22Rv1 (cell line): ENCODE data around the gene IFT81.

Experiments used
- ZFX ChIP-seq: fragments of 450-650 bp; IDR thresholded peaks from 2 replicates; pipeline ENCODE4 v1.6.1; 2017; ENCODE audit warnings: antibody characterized with exemption, borderline replicate concordance
- TF ChIP-seq, protein P1 (sequence below): fragments of 450-650 bp; IDR thresholded peaks from 2 replicates; pipeline ENCODE4 v1.5.1; 2017; ENCODE audit warnings: mild to moderate bottlenecking

DNA sequence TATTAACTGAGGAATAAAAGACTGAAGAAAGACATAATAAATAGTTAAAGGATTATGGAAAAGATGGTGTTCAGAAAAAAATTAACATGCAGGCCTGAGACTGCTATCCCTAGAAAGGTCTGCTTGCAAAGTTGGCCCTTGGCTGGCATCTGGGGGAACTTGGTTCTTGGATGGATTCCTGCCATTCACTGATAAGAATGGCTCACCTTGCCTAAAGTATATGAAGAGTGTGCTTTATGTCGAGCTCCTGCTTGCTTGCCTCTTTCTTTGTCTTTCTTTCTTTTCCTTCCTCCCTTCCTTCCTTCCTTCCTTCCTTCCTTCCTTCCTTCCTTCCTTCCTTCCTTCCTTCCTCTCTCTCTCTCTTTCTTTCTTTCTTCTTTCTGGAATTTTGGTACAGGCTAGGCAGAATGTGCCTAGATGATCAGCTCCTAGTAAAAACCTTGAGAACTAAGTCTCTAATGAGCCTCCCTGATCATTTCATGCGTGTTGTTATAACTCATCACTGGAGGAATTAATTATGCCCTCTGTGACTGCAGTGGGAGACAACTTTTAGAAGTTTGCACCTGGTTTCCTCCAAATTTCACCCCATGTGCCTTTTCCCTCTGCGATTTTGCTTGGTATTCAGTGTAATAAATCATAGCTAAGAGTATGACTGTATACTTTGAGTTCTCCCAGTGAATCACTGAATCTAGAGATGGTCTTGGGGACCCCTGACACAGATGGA is 44.7 kb downstream of the IFT81 start:
- TF ChIP-seq, protein P1, sequence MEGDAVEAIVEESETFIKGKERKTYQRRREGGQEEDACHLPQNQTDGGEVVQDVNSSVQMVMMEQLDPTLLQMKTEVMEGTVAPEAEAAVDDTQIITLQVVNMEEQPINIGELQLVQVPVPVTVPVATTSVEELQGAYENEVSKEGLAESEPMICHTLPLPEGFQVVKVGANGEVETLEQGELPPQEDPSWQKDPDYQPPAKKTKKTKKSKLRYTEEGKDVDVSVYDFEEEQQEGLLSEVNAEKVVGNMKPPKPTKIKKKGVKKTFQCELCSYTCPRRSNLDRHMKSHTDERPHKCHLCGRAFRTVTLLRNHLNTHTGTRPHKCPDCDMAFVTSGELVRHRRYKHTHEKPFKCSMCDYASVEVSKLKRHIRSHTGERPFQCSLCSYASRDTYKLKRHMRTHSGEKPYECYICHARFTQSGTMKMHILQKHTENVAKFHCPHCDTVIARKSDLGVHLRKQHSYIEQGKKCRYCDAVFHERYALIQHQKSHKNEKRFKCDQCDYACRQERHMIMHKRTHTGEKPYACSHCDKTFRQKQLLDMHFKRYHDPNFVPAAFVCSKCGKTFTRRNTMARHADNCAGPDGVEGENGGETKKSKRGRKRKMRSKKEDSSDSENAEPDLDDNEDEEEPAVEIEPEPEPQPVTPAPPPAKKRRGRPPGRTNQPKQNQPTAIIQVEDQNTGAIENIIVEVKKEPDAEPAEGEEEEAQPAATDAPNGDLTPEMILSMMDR: no peak
- no peak for TF ChIP-seq ZFX
